WTC11 (cell line): ENCODE measurements around the gene RHOH. TPM values are rescaled to one million over a fixed set of nuclear protein-coding genes. Genes with fewer than 3 reads are reported as not detected.
A peak's percentile ranks its signal among the peaks of the same experiment; 100 is the strongest.

Source experiments
- ATAC-seq: fragments of 200-7000 bp; cut with Tn5 transposase; 2 replicates; pipeline ENCODE4 v1.10.0; 2021; ENCODE audit warnings: mild to moderate bottlenecking, moderate library complexity
- CTCF ChIA-PET: fragments of 300-600 bp; sonication (Branson Sonifier 250); formaldehyde crosslinking; loops from one replicate; lab custom pipeline; 2021; ENCODE audit warnings: antibody characterized with exemption; lab: Charles Lee
- POLR2A ChIA-PET: fragments of 350-600 bp; sonication (Branson Sonifier 250); formaldehyde crosslinking; loops from one replicate; lab custom pipeline; 2021; ENCODE audit warnings: antibody characterized with exemption; lab: Charles Lee
- DNase-seq: peaks from one replicate; pipeline ENCODE4 v3.0.0; 2021; ENCODE audit warnings: low spot score
- H3K27ac Mint-ChIP-seq: 2 replicates; pipeline ENCODE4 v1.8.0; 2021; ENCODE audit warnings: mixed read lengths
- H3K27me3 Mint-ChIP-seq: 2 replicates; pipeline ENCODE4 v1.8.0; 2021; ENCODE audit warnings: low read depth, mild to moderate bottlenecking, moderate library complexity, mixed read lengths
- H3K36me3 Mint-ChIP-seq: 2 replicates; pipeline ENCODE4 v1.8.0; 2021; ENCODE audit warnings: mixed read lengths
- H3K4me1 Mint-ChIP-seq: 2 replicates; pipeline ENCODE4 v1.8.0; 2022; ENCODE audit warnings: mixed read lengths
- H3K4me3 Mint-ChIP-seq: 2 replicates; pipeline ENCODE4 v1.8.0; 2021; ENCODE audit warnings: mild to moderate bottlenecking, moderate library complexity, mixed read lengths
- H3K9me3 Mint-ChIP-seq: 2 replicates; pipeline ENCODE4 v1.8.0; 2021; ENCODE audit warnings: mixed read lengths
- ARID4B ChIP-seq: sonication (generic); formaldehyde crosslinking; IDR thresholded peaks from 2 replicates; pipeline ENCODE4 v1.8.0; 2023; ENCODE audit warnings: missing genetic modification reagents, mild to moderate bottlenecking, borderline replicate concordance
- ATF3 ChIP-seq: sonication (generic); formaldehyde crosslinking; conservative IDR thresholded peaks from 2 replicates; pipeline ENCODE4 v1.8.1; 2022; ENCODE audit warnings: mild to moderate bottlenecking, missing genetic modification reagents
- CTCF ChIP-seq: fragments of 200-600 bp; IDR thresholded peaks from 2 replicates; pipeline ENCODE4 v1.8.0; 2022; ENCODE audit warnings: antibody characterized with exemption
- ELF4 ChIP-seq: sonication (generic); formaldehyde crosslinking; IDR thresholded peaks from 2 replicates; pipeline ENCODE4 v1.8.1; 2022; ENCODE audit warnings: low read depth, mild to moderate bottlenecking, moderate library complexity, missing genetic modification reagents
- ETV6 ChIP-seq: sonication (generic); formaldehyde crosslinking; IDR thresholded peaks from 2 replicates; pipeline ENCODE4 v1.8.1; 2022; ENCODE audit warnings: mild to moderate bottlenecking, missing genetic modification reagents
- FOXK1 ChIP-seq: sonication (generic); formaldehyde crosslinking; IDR thresholded peaks from 2 replicates; pipeline ENCODE4 v1.8.0; 2022; ENCODE audit warnings: mild to moderate bottlenecking, moderate library complexity, missing genetic modification reagents
- IRF1 ChIP-seq: sonication (generic); formaldehyde crosslinking; IDR thresholded peaks from 2 replicates; pipeline ENCODE4 v1.8.0; 2023; ENCODE audit warnings: missing genetic modification reagents
- IRF2 ChIP-seq: sonication (generic); formaldehyde crosslinking; IDR thresholded peaks from 2 replicates; pipeline ENCODE4 v1.8.0; 2022; ENCODE audit warnings: low read depth, missing genetic modification reagents, borderline replicate concordance
- KAT7 ChIP-seq: sonication (generic); formaldehyde crosslinking; IDR thresholded peaks from 2 replicates; pipeline ENCODE4 v1.8.1; 2023; ENCODE audit warnings: missing genetic modification reagents, mild to moderate bottlenecking, borderline replicate concordance
- MXD4 ChIP-seq: fragments of 250-450 bp; sonication (Bioruptor Pico); IDR thresholded peaks from 2 replicates; pipeline ENCODE4 v1.8.0; 2021; ENCODE audit warnings: mild to moderate bottlenecking, moderate library complexity, borderline replicate concordance
- NR1H2 ChIP-seq: sonication (generic); formaldehyde crosslinking; IDR thresholded peaks from 2 replicates; pipeline ENCODE4 v1.9.0; 2021; ENCODE audit warnings: mild to moderate bottlenecking, moderate library complexity, missing genetic modification reagents
- NR3C1 ChIP-seq: sonication (generic); formaldehyde crosslinking; conservative IDR thresholded peaks from 2 replicates; pipeline ENCODE4 v1.8.1; 2023; ENCODE audit warnings: low read depth, mild to moderate bottlenecking, missing genetic modification reagents
- SOX15 ChIP-seq: fragments of 250-450 bp; sonication (Bioruptor Pico); IDR thresholded peaks from 2 replicates; pipeline ENCODE4 v1.9.0; 2021; ENCODE audit warnings: mild to moderate bottlenecking
- STAT6 ChIP-seq: sonication (generic); formaldehyde crosslinking; conservative IDR thresholded peaks from 2 replicates; pipeline ENCODE4 v1.8.1; 2023; ENCODE audit warnings: mild to moderate bottlenecking, low read depth, missing genetic modification reagents, moderate library complexity
- TEAD4 ChIP-seq: sonication (generic); formaldehyde crosslinking; IDR thresholded peaks from 2 replicates; pipeline ENCODE4 v1.8.0; 2022; ENCODE audit warnings: mild to moderate bottlenecking, missing genetic modification reagents
- USF1 ChIP-seq: sonication (generic); formaldehyde crosslinking; IDR thresholded peaks from 2 replicates; pipeline ENCODE4 v1.8.0; 2022; ENCODE audit warnings: mild to moderate bottlenecking, missing genetic modification reagents
- ZNF121 ChIP-seq: sonication (generic); formaldehyde crosslinking; IDR thresholded peaks from 2 replicates; pipeline ENCODE4 v1.8.0; 2023; ENCODE audit warnings: missing genetic modification reagents
- ZNF416 ChIP-seq: fragments of 250-450 bp; sonication (Bioruptor Pico); IDR thresholded peaks from 2 replicates; pipeline ENCODE4 v1.9.0; 2021; ENCODE audit warnings: mild to moderate bottlenecking, inconsistent platforms
- total RNA-seq: library from RNA; stranded (reverse); gene quantifications from 3 replicates; pipeline ENCODE4 v1.2.3, GENCODE V29; 2021

Gene RHOH
- total RNA-seq, 1 experiment from 2014 or later, result 8.7 TPM

- ATAC-seq, result no peak
- TF ChIP-seq SOX15 (CRISPR knock-in tag) (no peak), IRF2 (CRISPR knock-in tag) (no peak)
- Mint-ChIP-seq H3K27me3 (no peaks in the 10 kb centered on the region; the same call in 1 of the 2 replicates), H3K4me3 (no peak overlapping the region), H3K4me1 (peaks cover 30% of the 10 kb centered on the region), H3K27ac (no peak overlapping the region), H3K36me3 (no peaks in the 10 kb centered on the region), H3K9me3 (no peaks in the 10 kb centered on the region)
- ChIA-PET CTCF (no interaction called here), POLR2A (no interaction called here)
- no peak for DNase-seq
Observed at GRCh38 chr4:40262861-40263260, 66.0 kb downstream of the RHOH start.

GRCh38 chr4:40264497-40264896 is 67.7 kb downstream of the RHOH start:
- Mint-ChIP-seq H3K9me3 (peaks cover 5% of the 10 kb centered on the region; the same call in 1 of the 2 replicates), H3K4me3 (no peak overlapping the region), H3K4me1 (peaks cover 22% of the 10 kb centered on the region), H3K27ac (no peak overlapping the region), H3K36me3 (no peaks in the 10 kb centered on the region), H3K27me3 (no peaks in the 10 kb centered on the region)
- no peak for DNase-seq
- no peak for ATAC-seq
- ChIA-PET CTCF (interaction anchor here (1.0 kb wide), 1 partner anchor 53 kb away, joined by 3 read pairs; no protein-coding TSS in a partner anchor), POLR2A (no interaction called here)
- no peak for TF ChIP-seq CTCF
- TF ChIP-seq FOXK1 (CRISPR knock-in tag), result no peak
- no peak for TF ChIP-seq TEAD4 (CRISPR knock-in tag)

GRCh38 chr4:40264995-40265909 is 68.4 kb downstream of the RHOH start:
- Mint-ChIP-seq H3K4me3 (no peak overlapping the region), H3K27ac (no peak overlapping the region), H3K9me3 (peaks cover 6% of the 10 kb centered on the region; the same call in 1 of the 2 replicates), H3K4me1 (peaks cover 19% of the 10 kb centered on the region), H3K36me3 (no peaks in the 10 kb centered on the region), H3K27me3 (no peaks in the 10 kb centered on the region)
- DNase-seq (peak; percentile 31), ATAC-seq (peak; percentile 65)
- CTCF ChIA-PET, result interaction anchor here (1.0 kb wide), 1 partner anchor 52 kb away, joined by 3 read pairs; no protein-coding TSS in a partner anchor
- POLR2A ChIA-PET, result no interaction called here
- no peak for TF ChIP-seq STAT6 (CRISPR knock-in tag)
- TF ChIP-seq ATF3 (CRISPR knock-in tag), result no peak
- TF ChIP-seq TEAD4 (CRISPR knock-in tag), result no peak
- no peak for TF ChIP-seq KAT7 (CRISPR knock-in tag)
- TF ChIP-seq NR3C1 (CRISPR knock-in tag), result no peak
- TF ChIP-seq MXD4, result no peak
- TF ChIP-seq ZNF416 (CRISPR knock-in tag), result no peak
- TF ChIP-seq NR1H2, result no peak
- TF ChIP-seq ARID4B (CRISPR knock-in tag), result no peak
- no peak for TF ChIP-seq ELF4 (CRISPR knock-in tag)
- TF ChIP-seq ZNF121 (CRISPR knock-in tag), result no peak
- TF ChIP-seq ETV6, result no peak
- TF ChIP-seq IRF1, result no peak
- TF ChIP-seq USF1 (CRISPR knock-in tag), result no peak
